GM21529 (cell line): ENCODE data around the gene NOL4L.
"Not testable (repeated sequence)": the region's sequence is repeated elsewhere in the genome, so short reads cannot be mapped to it uniquely, and the experiment has no call there.

Experiments used
- ATAC-seq: cut with Tn5 transposase; IDR thresholded peaks from one replicate; pipeline ENCODE4 v1.9.1; 2021; ENCODE audit not compliant: unreplicated experiment

Gene NOL4L

GRCh38 chr20:32512047-32512385, 73.1 kb downstream of the NOL4L start:
- no peak for ATAC-seq

DNA sequence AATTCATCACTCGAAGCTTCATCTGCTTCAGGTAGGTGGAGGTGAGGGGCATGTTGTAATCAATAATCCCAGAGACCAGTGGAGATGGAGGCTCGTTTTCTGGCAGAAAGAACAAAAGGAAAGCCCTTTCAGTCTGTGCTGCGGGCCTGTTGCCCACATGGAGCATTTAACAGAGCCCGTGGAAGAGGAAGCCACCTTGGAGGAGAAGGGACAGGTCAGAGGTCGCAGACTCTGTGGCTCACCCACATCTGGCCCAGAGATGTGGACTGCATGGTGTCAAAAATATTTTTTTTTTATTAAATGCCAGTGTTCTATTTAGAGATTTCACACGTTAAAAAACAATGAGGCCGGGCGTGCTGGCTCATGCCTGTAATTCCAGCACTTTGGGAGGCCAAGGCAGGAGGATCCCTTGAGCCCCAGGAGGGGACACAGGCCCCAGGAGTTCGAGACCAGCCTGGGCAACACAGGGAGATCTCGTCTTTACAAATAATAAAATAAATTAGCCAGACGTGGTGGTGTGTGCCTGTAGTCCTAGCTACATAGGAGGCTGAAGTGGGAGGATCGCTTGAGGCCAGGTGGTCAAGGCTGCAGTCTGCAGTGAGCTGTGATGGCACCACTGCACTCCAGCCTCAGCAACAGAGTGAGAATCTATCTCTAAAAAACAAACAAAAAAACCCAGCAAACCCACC, 73.6 kb downstream of the NOL4L start:
- ATAC-seq: no peak

GRCh38 chr20:32510601-32511357, 74.4 kb downstream of the NOL4L start:
- no peak for ATAC-seq

DNA sequence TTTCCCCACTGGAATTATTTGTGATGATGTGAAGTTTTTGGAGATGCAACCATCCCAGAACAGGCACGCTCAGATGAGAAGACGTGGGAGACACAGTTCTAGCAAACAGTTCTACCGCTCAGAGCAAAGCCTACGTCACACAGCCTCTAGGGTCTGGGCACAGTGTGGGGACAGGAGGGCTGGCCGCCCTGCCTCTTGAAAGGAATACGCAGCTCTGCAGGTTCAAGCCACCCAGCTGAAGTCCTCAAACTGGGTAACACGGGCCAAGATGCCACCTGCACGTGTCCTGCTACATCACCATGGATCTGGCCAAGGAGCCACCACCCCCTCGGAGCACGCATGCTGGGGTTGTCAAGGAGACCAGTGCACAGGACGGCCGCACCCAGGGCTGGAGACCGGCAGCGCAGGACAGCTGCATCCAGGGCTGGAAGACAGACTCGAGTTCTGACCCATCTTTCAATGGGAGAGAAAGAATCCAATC, 75.0 kb downstream of the NOL4L start:
- ATAC-seq: no peak

DNA sequence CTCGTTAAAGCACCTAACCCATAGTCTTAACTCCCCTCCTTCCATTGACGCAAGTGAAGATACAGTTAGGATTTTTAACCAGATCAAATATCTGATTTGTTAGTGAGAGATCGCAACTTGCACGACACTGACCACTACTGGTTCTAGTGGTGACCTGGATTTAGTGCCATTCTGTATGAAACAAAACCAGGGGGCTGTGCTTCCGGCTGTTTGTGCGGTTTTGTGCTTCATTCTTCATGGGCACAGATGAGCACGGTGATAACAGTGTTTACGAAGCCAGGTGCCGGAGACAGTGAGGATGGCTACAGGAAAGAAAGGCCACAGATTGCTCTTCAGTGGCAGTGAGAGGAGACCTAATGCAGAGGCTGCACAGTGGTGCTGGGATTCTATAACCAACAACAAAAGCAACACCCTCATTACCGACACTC, 75.5 kb downstream of the NOL4L start:
- ATAC-seq: no peak

DNA sequence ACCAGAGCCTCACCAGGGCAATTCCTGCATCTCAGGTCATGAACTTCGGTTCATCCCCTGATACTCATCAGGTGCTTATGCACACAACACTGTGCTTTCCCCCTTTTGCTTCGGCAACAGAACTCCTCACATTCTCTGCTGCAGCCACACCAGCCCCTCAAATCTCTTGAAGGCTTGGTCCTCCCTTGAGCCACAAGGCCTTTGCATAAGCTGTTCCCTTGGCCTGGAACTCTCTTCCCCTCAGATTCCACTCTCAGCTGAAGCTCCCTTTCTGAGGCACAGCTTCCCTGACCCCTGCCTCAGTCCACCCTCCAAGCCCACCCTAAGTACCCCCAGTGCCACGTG, 76.4 kb downstream of the NOL4L start:
- ATAC-seq: no peak

DNA sequence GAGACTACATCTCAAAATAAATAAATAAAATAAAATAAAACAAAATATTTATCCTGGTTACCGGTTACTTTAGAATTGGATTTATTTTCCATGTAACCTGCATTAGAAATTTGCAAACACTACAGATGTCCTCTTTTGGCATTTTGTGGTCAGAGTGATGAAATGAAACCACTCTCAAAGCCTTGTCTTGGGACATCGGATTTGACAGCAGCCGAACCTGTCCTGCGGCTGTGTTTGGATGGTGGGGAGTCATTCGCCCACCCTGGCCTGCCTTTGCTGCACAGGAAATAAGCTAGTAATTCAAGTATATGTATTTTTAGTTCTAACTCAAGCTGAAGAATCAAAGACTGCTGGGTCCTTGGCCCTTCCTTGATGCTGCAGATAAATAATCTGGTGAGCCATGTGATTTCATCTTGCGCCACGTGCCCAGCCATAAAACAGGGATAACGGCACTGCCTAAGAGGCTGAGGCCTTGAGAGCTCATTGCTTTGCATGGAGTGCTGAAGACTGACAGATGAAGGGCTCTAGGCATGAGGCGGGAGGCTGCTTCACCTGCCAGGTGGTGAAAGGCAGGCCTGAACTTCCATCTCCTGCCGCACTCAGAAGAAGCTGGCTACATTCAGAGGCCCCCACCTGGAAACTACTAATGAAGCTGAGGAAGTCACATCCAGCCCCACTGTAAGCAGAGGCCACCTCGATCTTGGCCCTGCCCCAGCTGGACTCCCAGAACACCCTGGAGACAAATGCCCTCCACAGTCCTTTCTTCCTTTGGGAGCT, 76.9 kb downstream of the NOL4L start:
- ATAC-seq: no peak

- ATAC-seq: no peak
Measured at GRCh38 chr20:32506721-32507120, 78.4 kb downstream of the NOL4L start.

- no peak for ATAC-seq
Measured at GRCh38 chr20:32505723-32506473, 79.2 kb downstream of the NOL4L start.

DNA sequence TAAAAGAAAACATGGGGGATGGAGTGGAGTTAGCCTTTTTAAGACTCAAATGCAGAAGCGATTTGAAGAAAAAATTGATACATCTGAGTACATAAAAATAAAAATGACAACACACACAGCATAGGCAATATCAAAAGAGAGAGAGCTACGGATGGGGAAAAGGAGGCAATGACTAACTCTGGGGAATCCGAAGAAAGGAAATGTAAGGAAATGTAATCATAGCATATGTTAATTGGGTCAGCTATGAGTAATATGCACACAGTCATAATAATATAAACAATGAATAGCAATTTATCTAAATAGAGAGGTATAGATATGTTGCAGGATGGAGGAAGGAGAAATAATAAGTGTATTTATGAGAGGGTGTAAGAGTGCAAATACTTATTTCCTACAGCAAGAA, 83.4 kb downstream of the NOL4L start:
- ATAC-seq: no peak

DNA sequence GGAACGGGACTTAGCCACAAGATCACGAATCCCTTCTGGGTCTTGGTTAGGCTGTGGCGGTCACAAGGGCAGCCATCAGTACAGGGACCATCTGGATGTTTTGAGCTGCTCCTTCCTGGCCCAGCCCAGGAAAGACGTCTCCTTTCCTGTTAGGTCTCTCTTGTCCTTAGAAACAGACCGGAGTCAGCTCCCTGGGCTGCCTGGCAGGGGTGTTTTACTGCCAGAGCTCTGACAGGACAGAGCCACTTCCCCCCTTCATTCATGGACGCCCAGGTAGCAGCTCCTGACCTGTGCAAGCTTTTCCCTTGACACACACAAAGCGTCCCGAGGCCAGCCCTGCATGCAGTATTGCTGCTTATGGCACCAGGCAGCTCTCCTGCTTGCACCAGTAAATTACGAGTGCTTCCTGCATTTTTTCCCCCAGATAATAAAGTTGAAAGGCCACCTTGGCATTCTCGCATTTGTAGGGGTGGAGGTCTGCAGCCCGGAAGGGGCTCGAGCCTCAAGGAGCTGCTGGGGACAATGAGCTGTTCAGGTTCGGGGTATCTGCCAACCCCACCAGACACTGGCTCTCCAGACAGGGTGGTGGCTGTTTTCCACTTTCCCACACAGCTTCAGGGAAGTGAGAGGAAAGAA, 87.4 kb downstream of the NOL4L start:
- ATAC-seq: no peak

GRCh38 chr20:32496811-32497533, 88.2 kb downstream of the NOL4L start:
- ATAC-seq: no peak

GRCh38 chr20:32495949-32496348, 89.2 kb downstream of the NOL4L start:
- ATAC-seq: no peak

DNA sequence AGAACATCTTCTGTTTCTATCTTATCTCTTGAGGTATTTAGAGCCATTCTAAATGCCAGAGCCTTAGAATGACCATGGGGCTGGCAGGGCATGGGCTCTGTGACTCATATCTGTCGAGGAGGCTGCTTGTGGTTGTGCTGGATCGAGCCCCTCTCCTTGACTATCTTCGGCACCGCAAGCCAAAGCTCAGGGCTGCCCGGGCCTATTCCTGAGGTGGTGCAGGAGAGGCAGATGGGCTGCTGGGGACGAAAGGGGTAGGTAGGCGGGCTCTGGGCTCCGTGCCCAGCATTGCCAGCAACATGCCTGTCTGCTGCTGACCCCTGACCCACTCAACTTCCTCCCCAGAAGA, 89.9 kb downstream of the NOL4L start:
- no peak for ATAC-seq

DNA sequence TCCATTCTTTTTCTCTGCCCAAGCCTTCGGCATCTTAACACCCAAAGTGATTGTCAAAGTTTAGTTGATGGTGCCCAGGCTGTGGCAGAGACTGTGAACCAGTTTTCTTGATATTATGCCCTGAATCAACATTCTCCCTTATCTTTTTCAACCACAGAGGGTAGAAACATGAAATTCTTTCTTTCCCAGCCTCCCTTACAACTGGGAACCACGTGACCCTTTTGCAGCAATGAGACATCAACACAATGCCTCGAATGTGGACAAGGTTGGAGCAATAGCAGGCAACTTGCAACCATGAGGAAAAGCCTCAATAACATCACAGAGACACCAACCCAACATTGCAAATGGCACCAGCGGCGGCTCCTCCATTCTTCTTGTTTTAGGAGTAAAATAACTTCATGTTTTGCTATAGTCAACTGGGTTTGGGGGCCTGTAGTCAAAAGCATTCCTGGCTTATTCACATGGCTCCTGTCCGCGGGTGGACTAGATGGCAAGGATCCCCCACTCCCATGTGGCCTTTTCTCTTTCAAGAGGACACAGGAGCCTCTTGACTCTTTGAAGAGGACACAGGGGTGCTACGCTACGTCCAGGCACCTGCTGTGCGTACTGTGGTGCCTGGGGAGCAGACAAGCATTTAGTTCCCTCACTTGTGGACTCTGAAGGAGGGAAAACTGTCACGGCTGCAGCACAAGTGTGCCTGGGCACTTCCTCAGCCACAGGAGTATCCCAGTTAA, 90.5 kb downstream of the NOL4L start:
- ATAC-seq: no peak

GRCh38 chr20:32493356-32493755, 91.8 kb downstream of the NOL4L start:
- no peak for ATAC-seq

DNA sequence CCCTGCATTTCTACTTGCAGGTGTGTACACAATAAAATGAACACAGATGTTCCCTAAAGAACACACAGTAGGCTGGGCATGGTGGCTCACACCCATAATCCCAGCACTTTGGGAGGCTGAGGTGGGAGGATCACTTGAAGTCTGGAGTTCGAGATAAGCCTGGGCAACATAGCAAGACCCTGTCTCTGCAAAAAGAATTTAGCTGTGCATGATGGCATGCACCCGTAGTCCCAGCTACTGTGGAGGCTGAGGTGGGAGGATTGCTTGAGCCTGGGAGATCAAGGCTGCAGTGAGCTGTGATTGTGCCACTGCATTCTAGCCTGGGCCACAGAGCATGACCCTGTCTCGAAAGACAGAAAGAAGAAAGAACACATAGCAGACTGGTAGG, 93.4 kb downstream of the NOL4L start:
- ATAC-seq: not testable (repeated sequence)

GRCh38 chr20:32490942-32491763, 94.0 kb downstream of the NOL4L start:
- no peak for ATAC-seq
